ENCODE results near the gene EPHA6. TPM values are rescaled to one million over a fixed set of nuclear protein-coding genes. Genes with fewer than 3 reads are reported as not detected.

The EPHA6 gene
- total RNA-seq, 1 experiment from 2014 or later: 3.6 TPM

DNA sequence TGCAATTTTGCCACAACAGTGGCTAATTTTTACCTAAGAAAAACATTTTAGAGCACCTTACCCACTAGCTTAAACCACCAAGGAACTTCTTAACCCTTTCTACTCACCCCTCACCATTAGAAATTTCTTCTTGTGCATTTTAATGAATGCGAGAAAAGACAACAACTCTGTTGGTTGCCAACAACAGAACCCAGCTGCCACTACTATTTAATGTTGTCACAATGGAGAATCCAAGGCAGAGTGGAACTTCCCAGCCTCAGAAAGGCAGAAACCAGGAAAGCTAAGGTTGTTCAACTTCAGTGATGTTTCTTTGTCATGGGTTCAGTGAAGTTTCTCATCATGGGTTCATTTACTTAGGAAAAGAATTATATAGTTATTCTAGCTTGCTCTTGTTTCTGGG lies 625.0 kb downstream of the EPHA6 start:
- intact Hi-C loops (cut with micrococcal nuclease): no loop called here
- Histone ChIP-seq H3K9ac (ENCODE audit: low read length) (no peak overlapping the region), H3K9me2 (replicated peaks; ENCODE audit: low read length) (no peaks in the 10 kb centered on the region), H3K4me1 (ENCODE audit: insufficient read depth, low read length) (no peaks in the 10 kb centered on the region), H3K9me3 (ENCODE audit: low read length) (no peaks in the 10 kb centered on the region), H3K4me3 (ENCODE audit: low read length) (no peak overlapping the region), H3K27ac (ENCODE audit: low read length) (no peak overlapping the region), H3K4me2 (ENCODE audit: low read length) (no peak overlapping the region), H2AFZ (ENCODE audit: low read length) (no peak overlapping the region), H3K36me3 (ENCODE audit: low read depth, low read length) (no peaks in the 10 kb centered on the region), H3F3A (ENCODE audit: low read length, unreplicated experiment) (no peaks in the 10 kb centered on the region), H3K79me2 (ENCODE audit: low read length) (no peaks in the 10 kb centered on the region), H4K20me1 (ENCODE audit: low read length) (no peaks in the 10 kb centered on the region), H3K27me3 (ENCODE audit: low read length) (no peaks in the 10 kb centered on the region)
- TF ChIP-seq EZH2phosphoT487 (IDR thresholded peaks at IDR 0.05; ENCODE audit: borderline replicate concordance, low read length) (no peak), EZH2 (IDR thresholded peaks at IDR 0.05; ENCODE audit: low read length, unreplicated experiment) (no peak)
- TF ChIP-seq, protein P1, sequence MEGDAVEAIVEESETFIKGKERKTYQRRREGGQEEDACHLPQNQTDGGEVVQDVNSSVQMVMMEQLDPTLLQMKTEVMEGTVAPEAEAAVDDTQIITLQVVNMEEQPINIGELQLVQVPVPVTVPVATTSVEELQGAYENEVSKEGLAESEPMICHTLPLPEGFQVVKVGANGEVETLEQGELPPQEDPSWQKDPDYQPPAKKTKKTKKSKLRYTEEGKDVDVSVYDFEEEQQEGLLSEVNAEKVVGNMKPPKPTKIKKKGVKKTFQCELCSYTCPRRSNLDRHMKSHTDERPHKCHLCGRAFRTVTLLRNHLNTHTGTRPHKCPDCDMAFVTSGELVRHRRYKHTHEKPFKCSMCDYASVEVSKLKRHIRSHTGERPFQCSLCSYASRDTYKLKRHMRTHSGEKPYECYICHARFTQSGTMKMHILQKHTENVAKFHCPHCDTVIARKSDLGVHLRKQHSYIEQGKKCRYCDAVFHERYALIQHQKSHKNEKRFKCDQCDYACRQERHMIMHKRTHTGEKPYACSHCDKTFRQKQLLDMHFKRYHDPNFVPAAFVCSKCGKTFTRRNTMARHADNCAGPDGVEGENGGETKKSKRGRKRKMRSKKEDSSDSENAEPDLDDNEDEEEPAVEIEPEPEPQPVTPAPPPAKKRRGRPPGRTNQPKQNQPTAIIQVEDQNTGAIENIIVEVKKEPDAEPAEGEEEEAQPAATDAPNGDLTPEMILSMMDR (conservative IDR thresholded peaks at IDR 0.05; ENCODE audit: low read depth, low read length): no peak
- ATAC-seq (no peak), DNase-seq (no peak)
- ChIA-PET POLR2A (ENCODE audit: unreplicated experiment) (no interaction called here), CTCF (no interaction called here)
- no TSS peak for BruUV-seq (replicated peaks)

DNA sequence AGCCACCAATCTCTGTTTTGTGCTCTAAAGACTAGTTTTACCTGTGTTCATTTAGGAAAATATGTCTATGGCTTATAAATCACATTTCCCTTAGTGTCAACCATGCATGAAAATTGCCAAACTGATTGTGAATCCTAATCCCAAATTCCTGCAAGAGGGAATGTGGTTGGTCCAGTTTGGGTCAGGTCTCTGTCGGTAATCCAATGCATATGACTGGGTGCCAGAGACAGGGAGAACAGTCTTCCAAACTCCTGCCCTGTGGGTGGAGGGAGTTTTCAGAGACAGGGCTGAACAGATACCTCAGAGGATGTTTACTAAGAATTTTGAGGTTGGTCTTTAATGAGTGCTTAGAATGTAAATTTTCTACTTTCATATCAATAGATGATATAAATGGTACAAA lies 649.6 kb downstream of the EPHA6 start:
- Histone ChIP-seq H4K20me1 (ENCODE audit: low read length) (no peaks in the 10 kb centered on the region), H3K9me3 (ENCODE audit: low read length) (peaks cover 4% of the 10 kb centered on the region; the same call in 1 of the 2 replicates), H2AFZ (ENCODE audit: low read length) (no peak overlapping the region), H3F3A (ENCODE audit: low read length, unreplicated experiment) (no peaks in the 10 kb centered on the region), H3K4me2 (ENCODE audit: low read length) (no peak overlapping the region), H3K4me3 (ENCODE audit: low read length) (no peak overlapping the region), H3K27me3 (ENCODE audit: low read length) (no peaks in the 10 kb centered on the region), H3K9me2 (replicated peaks; ENCODE audit: low read length) (no peaks in the 10 kb centered on the region), H3K36me3 (ENCODE audit: low read depth, low read length) (no peaks in the 10 kb centered on the region), H3K27ac (ENCODE audit: low read length) (no peak overlapping the region), H3K79me2 (ENCODE audit: low read length) (no peaks in the 10 kb centered on the region), H3K4me1 (ENCODE audit: insufficient read depth, low read length) (no peaks in the 10 kb centered on the region), H3K9ac (ENCODE audit: low read length) (no peak overlapping the region)
- intact Hi-C loops (cut with micrococcal nuclease): no loop called here
- CTCF ChIA-PET: no interaction called here
- POLR2A ChIA-PET (ENCODE audit: unreplicated experiment): no interaction called here
- no peak for TF ChIP-seq EZH2phosphoT487 (IDR thresholded peaks at IDR 0.05; ENCODE audit: borderline replicate concordance, low read length)
- TF ChIP-seq, protein P1 (conservative IDR thresholded peaks at IDR 0.05; ENCODE audit: low read depth, low read length): no peak
- TF ChIP-seq EZH2 (IDR thresholded peaks at IDR 0.05; ENCODE audit: low read length, unreplicated experiment): no peak
- ATAC-seq (no peak), DNase-seq (no peak)
- no TSS peak for BruUV-seq (replicated peaks)

DNA sequence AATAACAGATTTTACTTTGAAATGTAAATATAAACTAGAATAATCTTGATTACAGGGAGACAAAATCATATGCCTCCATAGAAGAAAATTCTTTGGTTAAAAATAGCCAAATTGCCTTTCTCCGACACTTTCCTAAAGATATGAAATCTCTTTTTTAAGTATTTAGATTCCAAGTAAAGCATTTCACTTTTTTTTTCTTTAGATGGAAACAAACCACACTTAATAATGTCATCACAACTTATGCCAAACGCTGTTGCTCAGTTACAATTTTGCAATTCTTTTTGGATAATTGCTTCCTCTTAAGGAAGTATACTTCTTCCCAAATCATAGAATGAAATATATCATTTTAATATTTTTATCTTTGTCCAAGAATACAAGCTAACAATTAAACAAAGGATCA lies 656.1 kb downstream of the EPHA6 start:
- Histone ChIP-seq H3K27me3 (ENCODE audit: low read length) (no peaks in the 10 kb centered on the region), H3K27ac (ENCODE audit: low read length) (no peak overlapping the region), H3K36me3 (ENCODE audit: low read depth, low read length) (no peaks in the 10 kb centered on the region), H3K9me2 (replicated peaks; ENCODE audit: low read length) (no peaks in the 10 kb centered on the region), H3K9ac (ENCODE audit: low read length) (no peak overlapping the region), H4K20me1 (ENCODE audit: low read length) (no peaks in the 10 kb centered on the region), H2AFZ (ENCODE audit: low read length) (no peak overlapping the region), H3K79me2 (ENCODE audit: low read length) (no peaks in the 10 kb centered on the region), H3K4me1 (ENCODE audit: insufficient read depth, low read length) (no peaks in the 10 kb centered on the region), H3K9me3 (ENCODE audit: low read length) (0 out of 2 replicates have a peak, but pooled peaks cover 4% of the 10 kb centered on the region), H3K4me2 (ENCODE audit: low read length) (no peak overlapping the region), H3F3A (ENCODE audit: low read length, unreplicated experiment) (no peaks in the 10 kb centered on the region), H3K4me3 (ENCODE audit: low read length) (no peak overlapping the region)
- POLR2A ChIA-PET (ENCODE audit: unreplicated experiment): no interaction called here
- TF ChIP-seq, protein P1 (conservative IDR thresholded peaks at IDR 0.05; ENCODE audit: low read depth, low read length): no peak
- TF ChIP-seq EZH2phosphoT487 (IDR thresholded peaks at IDR 0.05; ENCODE audit: borderline replicate concordance, low read length) (no peak), EZH2 (IDR thresholded peaks at IDR 0.05; ENCODE audit: low read length, unreplicated experiment) (no peak)
- no TSS peak for BruUV-seq (replicated peaks)
- DNase-seq: no peak
- no peak for ATAC-seq
- CTCF ChIA-PET: no interaction called here
- intact Hi-C loops (cut with micrococcal nuclease): no loop called here
